ENCODE measurements around the gene ZNF138.

- no peak for TF ChIP-seq GATA2 (IDR thresholded peaks at IDR 0.05; ENCODE audit: low read depth, low read length)
- TF ChIP-seq GATA3 (IDR thresholded peaks at IDR 0.05; ENCODE audit: low read depth, low read length): no peak
Measured at GRCh38 chr7:64863969-64864368, 69.7 kb downstream of the ZNF138 start.
